Fibroblast of pulmonary artery (primary cell): ENCODE data around the gene LIX1.

Experiments
- DNase-seq: peaks from one replicate; pipeline ENCODE4 v3.0.0-alpha.2; 2010; ENCODE audit warnings: low read depth
- H3K4me3 ChIP-seq: replicated peaks from 2 replicates; pipeline ENCODE4 v1.5.1; 2011; ENCODE audit warnings: low read depth, mild to moderate bottlenecking, control low read depth, low read length, moderate library complexity
- TF ChIP-seq, protein P1 (sequence below): IDR thresholded peaks from 2 replicates; pipeline ENCODE4 v1.5.1; 2011; ENCODE audit warnings: mild to moderate bottlenecking, control low read depth, low read length, inconsistent platforms; ENCODE audit errors: missing control alignments

Gene LIX1

DNA sequence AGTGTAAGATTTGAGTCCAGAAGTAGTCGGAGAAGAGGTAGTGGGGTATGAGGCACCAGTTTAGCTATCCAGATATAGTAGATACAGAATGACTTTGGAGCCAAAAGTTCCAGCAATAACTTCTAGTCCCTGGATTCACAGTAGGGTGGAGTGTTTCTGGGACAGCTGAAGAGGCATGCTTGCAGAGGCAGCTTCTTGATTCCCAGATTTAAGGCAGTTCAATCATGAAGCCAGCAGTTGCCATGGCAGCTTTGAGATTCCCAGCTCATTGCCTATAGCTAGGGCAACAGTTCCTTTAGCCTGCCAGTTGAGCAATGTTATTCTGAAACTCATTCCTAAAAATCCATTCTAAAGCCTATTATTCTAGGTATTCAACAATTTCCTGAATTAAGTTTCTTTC is 79.2 kb downstream of the LIX1 start:
- no peak overlapping the region for H3K4me3 ChIP-seq
- TF ChIP-seq, protein P1, sequence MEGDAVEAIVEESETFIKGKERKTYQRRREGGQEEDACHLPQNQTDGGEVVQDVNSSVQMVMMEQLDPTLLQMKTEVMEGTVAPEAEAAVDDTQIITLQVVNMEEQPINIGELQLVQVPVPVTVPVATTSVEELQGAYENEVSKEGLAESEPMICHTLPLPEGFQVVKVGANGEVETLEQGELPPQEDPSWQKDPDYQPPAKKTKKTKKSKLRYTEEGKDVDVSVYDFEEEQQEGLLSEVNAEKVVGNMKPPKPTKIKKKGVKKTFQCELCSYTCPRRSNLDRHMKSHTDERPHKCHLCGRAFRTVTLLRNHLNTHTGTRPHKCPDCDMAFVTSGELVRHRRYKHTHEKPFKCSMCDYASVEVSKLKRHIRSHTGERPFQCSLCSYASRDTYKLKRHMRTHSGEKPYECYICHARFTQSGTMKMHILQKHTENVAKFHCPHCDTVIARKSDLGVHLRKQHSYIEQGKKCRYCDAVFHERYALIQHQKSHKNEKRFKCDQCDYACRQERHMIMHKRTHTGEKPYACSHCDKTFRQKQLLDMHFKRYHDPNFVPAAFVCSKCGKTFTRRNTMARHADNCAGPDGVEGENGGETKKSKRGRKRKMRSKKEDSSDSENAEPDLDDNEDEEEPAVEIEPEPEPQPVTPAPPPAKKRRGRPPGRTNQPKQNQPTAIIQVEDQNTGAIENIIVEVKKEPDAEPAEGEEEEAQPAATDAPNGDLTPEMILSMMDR = no peak
- DNase-seq = no peak

DNA sequence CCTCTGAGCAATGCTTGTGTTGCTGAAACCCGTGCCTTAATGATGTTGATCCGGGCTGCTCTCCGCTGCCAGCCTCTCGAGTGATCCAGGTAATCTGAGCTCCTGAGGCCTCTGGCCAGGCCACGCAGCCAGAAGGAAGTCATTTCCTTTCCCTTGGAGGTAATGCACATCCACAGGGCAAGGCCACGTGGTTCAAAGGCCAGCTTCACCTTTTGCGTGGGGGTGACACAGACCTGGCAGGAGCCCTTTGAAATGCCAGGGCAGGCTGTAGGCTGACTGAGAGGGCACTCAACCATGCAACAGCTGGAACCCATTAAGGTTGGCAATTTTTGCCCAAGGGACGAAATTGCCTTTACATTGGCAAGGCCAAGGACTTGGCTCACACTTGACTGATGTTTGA is 80.4 kb downstream of the LIX1 start:
- TF ChIP-seq, protein P1 = no peak
- no peak for DNase-seq
- no peak overlapping the region for H3K4me3 ChIP-seq

DNA sequence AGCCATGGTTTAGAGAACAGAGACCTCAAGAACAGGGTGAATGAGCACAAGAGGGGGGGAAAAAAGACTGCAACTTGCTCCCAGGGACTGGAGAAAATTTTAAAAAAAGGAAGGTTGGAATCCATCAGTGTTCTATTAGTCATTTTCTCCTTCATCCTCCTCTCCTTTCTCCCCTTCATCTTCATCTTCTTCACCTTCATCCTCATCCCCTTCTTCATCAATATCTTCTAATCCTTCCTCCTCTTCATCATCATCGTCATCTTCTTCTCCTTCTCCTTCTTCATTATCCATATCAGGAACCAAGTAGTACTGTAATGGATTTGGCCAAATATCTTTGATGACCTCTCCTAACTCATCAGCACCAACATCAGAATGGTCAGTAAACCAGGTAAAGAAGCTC is 86.1 kb downstream of the LIX1 start:
- no peak overlapping the region for H3K4me3 ChIP-seq
- no peak for DNase-seq
- TF ChIP-seq, protein P1 = no peak

DNA sequence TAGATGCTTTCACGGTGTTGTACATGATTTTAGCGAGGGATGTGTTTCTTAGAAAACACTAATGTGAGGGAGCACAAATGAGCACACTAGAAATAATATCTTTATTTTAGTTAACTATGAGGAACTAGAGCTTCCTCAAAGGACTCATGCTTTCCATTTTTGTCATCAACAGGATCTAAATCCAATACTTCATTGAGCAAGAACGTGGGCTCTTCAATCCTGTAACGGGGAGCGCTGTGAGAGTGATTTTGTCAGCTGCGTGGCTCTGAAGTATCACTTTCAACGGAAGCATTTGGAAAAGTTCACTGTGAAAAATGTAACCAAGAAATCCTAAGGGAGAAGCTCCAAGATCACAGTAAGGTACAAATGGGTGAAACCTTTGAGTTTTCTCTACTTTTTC is 93.2 kb downstream of the LIX1 start:
- no peak overlapping the region for H3K4me3 ChIP-seq
- DNase-seq = no peak
- TF ChIP-seq, protein P1 = no peak

DNA sequence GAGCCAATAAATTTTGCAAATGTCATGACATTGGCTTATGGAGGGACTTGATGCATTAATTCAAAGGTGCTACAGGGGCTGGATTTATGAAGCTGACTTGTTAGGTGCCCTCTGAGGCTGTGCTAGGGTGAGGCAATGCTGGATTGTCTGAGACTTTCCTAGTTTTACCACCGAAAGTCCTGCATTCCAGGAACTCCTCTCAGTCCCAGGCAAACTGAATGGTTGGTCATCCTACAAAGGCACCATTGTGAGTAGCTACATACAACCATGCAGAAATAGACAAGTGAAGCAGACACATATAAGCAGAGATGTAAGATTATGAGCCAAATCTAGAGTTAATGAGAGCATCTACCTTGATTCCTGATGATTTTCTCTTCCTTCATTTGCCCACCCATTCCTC is 95.3 kb downstream of the LIX1 start:
- TF ChIP-seq, protein P1 = no peak
- no peak for DNase-seq

DNA sequence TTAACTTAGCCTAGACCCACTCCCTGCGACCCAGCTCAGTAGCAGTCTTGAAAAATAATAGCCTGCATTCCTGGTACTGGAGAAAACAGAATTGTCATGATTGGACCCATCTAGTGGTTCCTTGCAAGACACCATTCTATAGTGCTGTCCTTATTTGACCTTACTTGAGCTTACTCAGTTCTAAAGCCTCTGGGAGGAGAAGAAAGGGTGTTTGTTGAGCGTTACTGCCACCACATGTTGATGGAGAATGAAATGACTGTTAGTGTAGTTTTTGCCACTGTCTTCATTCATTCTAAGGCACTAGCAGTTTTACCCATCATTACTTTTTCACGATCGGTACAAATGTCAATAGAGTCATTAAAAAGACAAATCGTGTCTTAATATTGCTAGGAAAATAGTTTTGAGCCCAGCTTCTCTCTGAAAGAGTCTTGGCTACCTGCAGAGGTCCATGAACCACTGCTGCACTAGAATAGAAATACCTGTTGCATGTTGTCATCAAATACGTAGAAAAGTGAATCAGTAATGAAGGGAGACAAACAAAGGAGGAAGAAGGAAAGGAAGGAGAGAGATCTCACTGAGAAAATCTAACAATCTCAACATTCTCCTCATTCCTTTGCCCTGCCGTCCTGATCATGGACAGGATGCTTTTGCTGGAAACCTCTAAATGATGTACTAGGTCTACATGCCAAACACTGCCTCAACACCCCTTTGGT is 96.0 kb downstream of the LIX1 start:
- peak; percentile 32 for DNase-seq
- no peak overlapping the region for H3K4me3 ChIP-seq
- TF ChIP-seq, protein P1 = no peak

More for the DNA sequence above, 95.3 kb downstream of the LIX1 start:
- H3K4me3 ChIP-seq = no peak overlapping the region

DNA sequence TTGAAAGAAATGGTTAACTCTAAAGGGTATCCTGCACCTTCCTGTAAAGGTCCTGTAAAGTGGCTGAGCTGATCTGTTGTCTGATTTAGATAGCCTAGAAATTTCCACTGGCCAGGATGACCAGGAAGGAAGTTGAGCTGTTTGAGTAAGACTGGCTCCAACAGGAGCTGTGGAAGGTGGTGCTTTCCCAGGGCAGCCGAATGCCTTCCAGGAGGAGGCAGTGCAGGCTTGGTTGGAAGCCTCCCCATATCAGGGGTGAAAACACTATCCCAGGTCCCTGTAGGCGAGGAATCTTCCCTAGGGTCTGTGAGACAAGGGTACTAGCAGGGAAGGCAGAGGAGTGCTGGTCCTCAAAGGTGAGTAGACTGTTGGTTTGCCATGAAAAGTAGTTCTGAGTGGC is 98.4 kb downstream of the LIX1 start:
- peak; percentile 33 for DNase-seq

More for the DNA sequence above, 98.4 kb downstream of the LIX1 start:
- H3K4me3 ChIP-seq = no peak overlapping the region
- TF ChIP-seq, protein P1 = peak; percentile 52
